K562 (cell line): ENCODE results near the gene ERN1. TPM values are rescaled to one million over a fixed set of nuclear protein-coding genes. Genes with fewer than 3 reads are reported as not detected.

Source experiments
- ATAC-seq: fragments of 200-7000 bp; cut with Tn5 transposase; 3 replicates; pipeline ENCODE4 v1.9.1; 2020; ENCODE audit warnings: moderate library complexity
- BruUV-seq: library from RNA; stranded (reverse); fragments of 400-500 nt; replicated peaks from 2 replicates; lab custom pipeline; 2021; lab: Mats Ljungman, UMichigan
- CTCF ChIA-PET: fragments of 300-600 bp; formaldehyde crosslinking; extraction: SDS; loops from one replicate; lab custom pipeline; 2021; ENCODE audit warnings: low intra/inter-chr PET ratio; lab: Yijun Ruan, JAX
- POLR2A ChIA-PET: fragments of 300-600, 350-650 bp; sonication (Branson Sonifier 250); formaldehyde crosslinking; extraction: SDS; loops from one replicate; lab custom pipeline; 2021; ENCODE audit warnings: antibody characterized with exemption, inconsistent platforms; lab: Yijun Ruan, JAX
- DNase-seq, 4 experiments: peaks; one replicate each; pipeline versions ENCODE4 v3.0.0 to v3.0.0-alpha.2; 2011 to 2018; ENCODE audit warnings: low spot score in 3 of 4, mixed read lengths in 3 of 4; ENCODE audit errors: extremely low read depth in 1 of 4
- FAIRE-seq: peaks from 2 replicates; lab custom pipeline; 2011; peaks lifted over from hg19 to GRCh38; lab: Jason Lieb, UNC
- H2AFZ ChIP-seq: 2 replicates; pipeline ENCODE4 v1.6.0; 2011; ENCODE audit warnings: low read depth, low read length, control low read depth, inconsistent platforms
- H3K27ac ChIP-seq: fragments of 200-600 bp; 3 replicates; pipeline ENCODE4 v1.8.0; 2011; ENCODE audit warnings: low read depth, mild to moderate bottlenecking, control low read depth, inconsistent platforms, low read length, moderate library complexity, mixed read lengths; ENCODE audit errors: extremely low read depth
- H3K27me3 ChIP-seq, 2 experiments: fragments of 300-600 bp in 1 of 2; 2 replicates in 1 of 2; 3 replicates in 1 of 2; pipeline versions ENCODE4 v1.6.0 to v1.8.0; 2011; ENCODE audit warnings: inconsistent platforms in 2 of 2, low read length in 2 of 2, mild to moderate bottlenecking in 1 of 2, mixed read lengths in 1 of 2, moderate library complexity in 1 of 2; ENCODE audit not compliant: control insufficient read depth in 2 of 2, insufficient read depth in 2 of 2
- H3K36me3 ChIP-seq: fragments of 300-600 bp; 3 replicates; pipeline ENCODE4 v1.8.0; 2011; ENCODE audit warnings: mild to moderate bottlenecking, low read length, inconsistent platforms; ENCODE audit not compliant: control insufficient read depth, insufficient read depth
- H3K4me1 ChIP-seq, 2 experiments: fragments of 200-600 bp in 1 of 2; replicated peaks in 1 of 2; 2 replicates in 1 of 2; 3 replicates in 1 of 2; pipeline versions ENCODE4 v1.5.1 to v1.8.0; 2011; ENCODE audit warnings: inconsistent platforms in 2 of 2, low read length in 2 of 2, mild to moderate bottlenecking in 1 of 2, mixed read lengths in 1 of 2, moderate library complexity in 1 of 2; ENCODE audit not compliant: control insufficient read depth in 2 of 2, insufficient read depth in 2 of 2
- H3K4me2 ChIP-seq: 2 replicates; pipeline ENCODE4 v1.6.1; 2011; ENCODE audit warnings: low read length, control low read depth, inconsistent platforms, mixed read lengths; ENCODE audit not compliant: insufficient read depth
- H3K4me3 ChIP-seq: fragments of 200-600 bp; sonication (generic), shearing (Covaris generic); 2 replicates; pipeline ENCODE4 v1.5.1; 2016; ENCODE audit warnings: control low read depth, inconsistent platforms
- H3K79me2 ChIP-seq: fragments of 200-600 bp; 3 replicates; pipeline ENCODE4 v1.8.0; 2011; ENCODE audit warnings: low read length, inconsistent platforms; ENCODE audit not compliant: control insufficient read depth, insufficient read depth
- H3K9ac ChIP-seq, 2 experiments: 2 replicates each; pipeline versions ENCODE4 v1.6.0 to v1.6.1; 2011; ENCODE audit warnings: low read depth in 2 of 2, low read length in 2 of 2, control low read depth in 1 of 2, inconsistent platforms in 1 of 2, mild to moderate bottlenecking in 1 of 2, mixed read lengths in 1 of 2; ENCODE audit not compliant: insufficient read depth in 1 of 2
- H3K9me1 ChIP-seq: one replicate; pipeline ENCODE4 v1.6.0; 2011; ENCODE audit warnings: inconsistent platforms, mild to moderate bottlenecking, low read length, moderate library complexity; ENCODE audit not compliant: control insufficient read depth, insufficient read depth
- H3K9me3 ChIP-seq: replicated peaks from 2 replicates; pipeline ENCODE4 v1.5.1; 2011; ENCODE audit warnings: low read depth, low read length, inconsistent platforms; ENCODE audit not compliant: control insufficient read depth, insufficient read depth
- H4K20me1 ChIP-seq: replicated peaks from 2 replicates; pipeline ENCODE4 v1.6.1; 2011; ENCODE audit warnings: low read length, inconsistent platforms, mixed read lengths; ENCODE audit not compliant: control insufficient read depth, insufficient read depth
- CEBPB ChIP-seq: fragments of 450-650 bp; IDR thresholded peaks from 2 replicates; pipeline ENCODE4 v1.6.1; 2016; ENCODE audit warnings: missing genetic modification characterization, missing compliant biosample characterization
- DIDO1 ChIP-seq: fragments of 450-650 bp; IDR thresholded peaks from 2 replicates; pipeline ENCODE4 v1.6.1; 2016; ENCODE audit warnings: low read depth, missing biosample characterization, missing genetic modification characterization
- NFE2L1 ChIP-seq: fragments of 450-650 bp; IDR thresholded peaks from 2 replicates; pipeline ENCODE4 v1.6.1; 2016; ENCODE audit warnings: missing genetic modification characterization, low read depth, mild to moderate bottlenecking, missing compliant biosample characterization, moderate library complexity, borderline replicate concordance
- POLR2A ChIP-seq: fragments of 450-650 bp; conservative IDR thresholded peaks from 2 replicates; pipeline ENCODE4 v1.6.1; 2016
- POLR2G ChIP-seq: fragments of 200-400 bp; formaldehyde crosslinking; IDR thresholded peaks from 2 replicates; pipeline ENCODE4 v1.6.1; 2017; ENCODE audit warnings: low read depth, mild to moderate bottlenecking, antibody characterized with exemption, low read length, moderate library complexity
- PTBP1 ChIP-seq: fragments of 200-400 bp; formaldehyde crosslinking; IDR thresholded peaks from 2 replicates; pipeline ENCODE4 v1.6.1; 2017; ENCODE audit warnings: low read depth, low read length
- RAD21 ChIP-seq, 2 experiments: fragments of 250-450 bp in 1 of 2; fragments of 450-650 bp in 1 of 2; sonication (Bioruptor Pico) in 1 of 2; formaldehyde crosslinking in 1 of 2; IDR thresholded peaks in 1 of 2; conservative IDR thresholded peaks in 1 of 2; 2 replicates each; pipeline versions ENCODE4 v1.4.0 to v1.8.0; 2020 to 2022; ENCODE audit warnings: mild to moderate bottlenecking in 2 of 2, moderate library complexity in 1 of 2
- ZNF707 ChIP-seq: fragments of 250-450 bp; sonication (Bioruptor Pico); conservative IDR thresholded peaks from 2 replicates; pipeline ENCODE4 v1.8.0; 2022; ENCODE audit warnings: inconsistent platforms, mild to moderate bottlenecking, moderate library complexity
- WGBS: fragments of 100-300 bp; shearing (Covaris generic); methylation state at CpG from one replicate; pipeline ENCODE4 v1.1.6; 2016; ENCODE audit warnings: low coverage, mixed read lengths; ENCODE audit not compliant: insufficient coverage; ENCODE audit errors: missing lambda C conversion rate; 5-methylcytosine and 5-hydroxymethylcytosine counted together
- in situ Hi-C: fragments of 300-500 bp; cut with MboI; formaldehyde crosslinking; loops from 4 replicates; pipeline ENCODE4 v1.15.0; 2018; ENCODE audit warnings: inconsistent platforms, mixed read lengths
- intact Hi-C: fragments of 100-400 bp; cut with micrococcal nuclease; formaldehyde crosslinking; loops from 2 replicates; pipeline ENCODE4 v1.14.2; 2022
- polyA plus RNA-seq, 8 experiments: library from polyadenylated mRNA; depleted of rRNA in 4 of 8; stranded (reverse) in 5 of 8; unstranded in 3 of 8; fragments of >200 nt; fragmentation: Nextera tagmentation in 2 of 8; fragmentation: Illumina TruSeq in 1 of 8; extraction: Ambion mirVana in 2 of 8; extraction: Trizol in 1 of 8; gene quantifications; 2 replicates each; pipeline versions ENCODE4 v1.2.1 to v1.2.3, GENCODE V29; 2011 to 2014; ENCODE audit warnings: inconsistent platforms in 1 of 8, missing spikeins in 1 of 8
- total RNA-seq, 7 experiments: library from RNA; depleted of rRNA in 6 of 7; stranded (reverse); fragments of >200 nt in 6 of 7; fragmentation: Illumina TruSeq in 2 of 7; extraction: Trizol in 2 of 7; gene quantifications; 2 replicates each; pipeline versions ENCODE4 v1.2.1 to v1.2.3, GENCODE V29; 2011 to 2021; ENCODE audit warnings: low replicate concordance in 1 of 7
- TF ChIP-seq, protein P1 (sequence below): fragments of 450-650 bp; IDR thresholded peaks from 2 replicates; pipeline ENCODE4 v1.7.0; 2016; ENCODE audit warnings: borderline replicate concordance
- TF ChIP-seq, protein P2 (sequence below): fragments of 250-450 bp; sonication (Bioruptor Pico); IDR thresholded peaks from 2 replicates; pipeline ENCODE4 v1.8.0; 2022; ENCODE audit warnings: moderate library complexity, mild to moderate bottlenecking, inconsistent platforms
- TF ChIP-seq, protein P3 (sequence below): fragments of 250-450 bp; sonication (Bioruptor Pico); IDR thresholded peaks from 2 replicates; pipeline ENCODE4 v1.4.0; 2020; ENCODE audit warnings: borderline replicate concordance
- TF ChIP-seq, protein P4 (sequence below), 2 experiments: IDR thresholded peaks; 2 replicates each; pipeline ENCODE4 v1.6.1; 2012; ENCODE audit warnings: improper control_type of control experiment in 2 of 2, low read depth in 2 of 2, low read length in 2 of 2, borderline replicate concordance in 1 of 2

ERN1 gene
- total and polyA plus RNA-seq, 9 of the 15 experiments (the other 6 are each of a cell fraction or from before 2014, with no cell fraction given): 2.1 to 22.5 (median 7.3) TPM

DNA sequence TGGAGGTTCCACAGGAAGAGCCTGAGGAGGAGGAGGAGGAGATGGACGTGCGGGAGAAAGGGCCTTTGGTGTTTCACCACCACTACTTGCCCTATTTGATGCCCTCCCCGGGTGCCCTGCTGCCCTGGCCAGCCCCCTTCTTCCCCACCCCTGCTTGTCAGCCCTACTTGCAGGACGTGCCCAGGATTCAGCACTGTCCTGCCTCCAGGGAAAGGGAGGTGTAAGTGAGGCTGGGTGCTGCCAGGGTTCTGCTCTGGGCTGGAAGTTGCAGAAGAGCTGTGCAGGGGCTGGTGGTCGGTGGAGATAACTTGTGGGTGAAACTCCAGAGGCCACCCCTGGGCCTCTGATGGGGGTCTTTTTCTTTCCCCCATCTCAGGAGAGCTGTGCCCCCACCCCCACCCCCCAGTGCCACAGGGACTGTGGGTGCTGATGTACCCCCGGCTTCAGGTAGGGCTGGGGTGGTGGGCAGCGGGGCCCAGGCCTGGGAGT is 128.8 kb downstream of the ERN1 start:
- peaks cover 31% of the 10 kb centered on the region for H3K36me3 ChIP-seq
- no TSS peak for BruUV-seq

More for the DNA sequence above, 128.8 kb downstream of the ERN1 start:
- Histone ChIP-seq H3K27me3 (no peaks in the 10 kb centered on the region; a peak in 1 of 5 replicates), H2AFZ (no peak overlapping the region), H3K4me1 (peaks cover 11 to 70% of the 10 kb centered on the region in 2 experiments), H3K27ac (no peak overlapping the region), H3K9ac (peak overlapping the region in 1 of 2 experiments; percentile 71; a peak in 1 of 4 replicates), H3K9me3 (no peaks in the 10 kb centered on the region), H3K4me2 (no peak overlapping the region), H3K9me1 (no peaks in the 10 kb centered on the region), H3K4me3 (no peak overlapping the region), H3K79me2 (peaks cover 15% of the 10 kb centered on the region), H4K20me1 (no peaks in the 10 kb centered on the region)
- FAIRE-seq (no peak), DNase-seq (peak in 2 of 4 experiments; percentile 5 to 11), ATAC-seq (no peak; the same call in 2 of the 3 replicates)
- 51% methylated on average over 3 of the region's 7 CpGs for WGBS
- ChIA-PET CTCF (no interaction called here), POLR2A (interaction anchor here (0.6 to 1.0 kb wide), 2 partner anchors 15 to 71 kb away, joined by 3 to 4 read pairs; no protein-coding TSS in a partner anchor)
- in situ Hi-C loops (no loop called here), intact Hi-C loops (no loop called here)
- TF ChIP-seq PTBP1 (no peak), CEBPB (no peak), NFE2L1 (tag) (no peak), POLR2G (peak; percentile 51; the same call in 1 of the 2 replicates), ZNF707 (no peak), RAD21 (CRISPR knock-in tag; conservative IDR thresholded peaks at IDR 0.05 in 1 of 2, IDR thresholded peaks at IDR 0.05 in 1 of 2) (no peak), POLR2A (0 out of 2 replicates have a peak, but pooled peaks have one; percentile 35), DIDO1 (tag) (no peak)
- TF ChIP-seq, protein P1, sequence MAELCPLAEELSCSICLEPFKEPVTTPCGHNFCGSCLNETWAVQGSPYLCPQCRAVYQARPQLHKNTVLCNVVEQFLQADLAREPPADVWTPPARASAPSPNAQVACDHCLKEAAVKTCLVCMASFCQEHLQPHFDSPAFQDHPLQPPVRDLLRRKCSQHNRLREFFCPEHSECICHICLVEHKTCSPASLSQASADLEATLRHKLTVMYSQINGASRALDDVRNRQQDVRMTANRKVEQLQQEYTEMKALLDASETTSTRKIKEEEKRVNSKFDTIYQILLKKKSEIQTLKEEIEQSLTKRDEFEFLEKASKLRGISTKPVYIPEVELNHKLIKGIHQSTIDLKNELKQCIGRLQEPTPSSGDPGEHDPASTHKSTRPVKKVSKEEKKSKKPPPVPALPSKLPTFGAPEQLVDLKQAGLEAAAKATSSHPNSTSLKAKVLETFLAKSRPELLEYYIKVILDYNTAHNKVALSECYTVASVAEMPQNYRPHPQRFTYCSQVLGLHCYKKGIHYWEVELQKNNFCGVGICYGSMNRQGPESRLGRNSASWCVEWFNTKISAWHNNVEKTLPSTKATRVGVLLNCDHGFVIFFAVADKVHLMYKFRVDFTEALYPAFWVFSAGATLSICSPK: no peak
- TF ChIP-seq, protein P2, sequence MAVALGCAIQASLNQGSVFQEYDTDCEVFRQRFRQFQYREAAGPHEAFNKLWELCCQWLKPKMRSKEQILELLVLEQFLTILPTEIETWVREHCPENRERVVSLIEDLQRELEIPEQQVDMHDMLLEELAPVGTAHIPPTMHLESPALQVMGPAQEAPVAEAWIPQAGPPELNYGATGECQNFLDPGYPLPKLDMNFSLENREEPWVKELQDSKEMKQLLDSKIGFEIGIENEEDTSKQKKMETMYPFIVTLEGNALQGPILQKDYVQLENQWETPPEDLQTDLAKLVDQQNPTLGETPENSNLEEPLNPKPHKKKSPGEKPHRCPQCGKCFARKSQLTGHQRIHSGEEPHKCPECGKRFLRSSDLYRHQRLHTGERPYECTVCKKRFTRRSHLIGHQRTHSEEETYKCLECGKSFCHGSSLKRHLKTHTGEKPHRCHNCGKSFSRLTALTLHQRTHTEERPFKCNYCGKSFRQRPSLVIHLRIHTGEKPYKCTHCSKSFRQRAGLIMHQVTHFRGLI (CRISPR knock-in tag): no peak
- TF ChIP-seq, protein P3, sequence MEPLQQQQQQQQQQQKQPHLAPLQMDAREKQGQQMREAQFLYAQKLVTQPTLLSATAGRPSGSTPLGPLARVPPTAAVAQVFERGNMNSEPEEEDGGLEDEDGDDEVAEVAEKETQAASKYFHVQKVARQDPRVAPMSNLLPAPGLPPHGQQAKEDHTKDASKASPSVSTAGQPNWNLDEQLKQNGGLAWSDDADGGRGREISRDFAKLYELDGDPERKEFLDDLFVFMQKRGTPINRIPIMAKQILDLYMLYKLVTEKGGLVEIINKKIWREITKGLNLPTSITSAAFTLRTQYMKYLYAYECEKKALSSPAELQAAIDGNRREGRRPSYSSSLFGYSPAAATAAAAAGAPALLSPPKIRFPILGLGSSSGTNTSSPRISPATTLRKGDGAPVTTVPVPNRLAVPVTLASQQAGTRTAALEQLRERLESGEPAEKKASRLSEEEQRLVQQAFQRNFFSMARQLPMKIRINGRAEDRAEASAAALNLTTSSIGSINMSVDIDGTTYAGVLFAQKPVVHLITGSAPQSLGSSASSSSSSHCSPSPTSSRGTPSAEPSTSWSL (CRISPR knock-in tag): no peak
- TF ChIP-seq, protein P4, sequence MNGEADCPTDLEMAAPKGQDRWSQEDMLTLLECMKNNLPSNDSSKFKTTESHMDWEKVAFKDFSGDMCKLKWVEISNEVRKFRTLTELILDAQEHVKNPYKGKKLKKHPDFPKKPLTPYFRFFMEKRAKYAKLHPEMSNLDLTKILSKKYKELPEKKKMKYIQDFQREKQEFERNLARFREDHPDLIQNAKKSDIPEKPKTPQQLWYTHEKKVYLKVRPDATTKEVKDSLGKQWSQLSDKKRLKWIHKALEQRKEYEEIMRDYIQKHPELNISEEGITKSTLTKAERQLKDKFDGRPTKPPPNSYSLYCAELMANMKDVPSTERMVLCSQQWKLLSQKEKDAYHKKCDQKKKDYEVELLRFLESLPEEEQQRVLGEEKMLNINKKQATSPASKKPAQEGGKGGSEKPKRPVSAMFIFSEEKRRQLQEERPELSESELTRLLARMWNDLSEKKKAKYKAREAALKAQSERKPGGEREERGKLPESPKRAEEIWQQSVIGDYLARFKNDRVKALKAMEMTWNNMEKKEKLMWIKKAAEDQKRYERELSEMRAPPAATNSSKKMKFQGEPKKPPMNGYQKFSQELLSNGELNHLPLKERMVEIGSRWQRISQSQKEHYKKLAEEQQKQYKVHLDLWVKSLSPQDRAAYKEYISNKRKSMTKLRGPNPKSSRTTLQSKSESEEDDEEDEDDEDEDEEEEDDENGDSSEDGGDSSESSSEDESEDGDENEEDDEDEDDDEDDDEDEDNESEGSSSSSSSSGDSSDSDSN (IDR thresholded peaks at IDR 0.05; ENCODE audit: borderline replicate concordance in 1 of 2, low read depth in 2 of 2, low read length in 2 of 2): no peak
